GM20000 (cell line): ENCODE measurements around the gene LRRN2.
"Not testable (repeated sequence)": the region's sequence is repeated elsewhere in the genome, so short reads cannot be mapped to it uniquely, and the experiment has no call there.

Experiments
- DNase-seq: peaks from one replicate; pipeline ENCODE4 v3.0.0; 2012; ENCODE audit warnings: low spot score
- TF ChIP-seq, protein P1 (sequence below): IDR thresholded peaks from 2 replicates; pipeline ENCODE4 v1.5.1; 2012; ENCODE audit warnings: mild to moderate bottlenecking, control low read depth; ENCODE audit errors: extremely low read depth, missing control alignments

LRRN2 gene

DNA sequence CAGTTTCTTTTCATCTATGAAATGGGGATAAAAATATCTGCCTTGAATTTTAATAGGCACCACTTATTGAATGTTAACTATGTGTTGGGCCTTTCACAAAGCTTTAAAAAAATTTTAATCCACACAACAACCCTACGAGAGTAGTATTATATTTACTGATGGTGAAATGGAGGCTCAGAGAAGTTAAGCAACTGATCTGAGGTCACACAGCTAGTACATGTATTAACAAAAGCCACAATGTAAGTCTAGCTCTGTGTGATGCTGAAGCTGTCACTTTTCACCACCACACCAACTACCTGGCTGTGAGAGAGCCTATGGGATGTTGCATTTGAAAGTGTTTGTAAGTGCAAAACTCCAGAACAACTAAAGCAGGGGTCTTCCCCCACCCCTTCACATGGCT lies 44.1 kb downstream of the LRRN2 start:
- no peak for DNase-seq
- TF ChIP-seq, protein P1, sequence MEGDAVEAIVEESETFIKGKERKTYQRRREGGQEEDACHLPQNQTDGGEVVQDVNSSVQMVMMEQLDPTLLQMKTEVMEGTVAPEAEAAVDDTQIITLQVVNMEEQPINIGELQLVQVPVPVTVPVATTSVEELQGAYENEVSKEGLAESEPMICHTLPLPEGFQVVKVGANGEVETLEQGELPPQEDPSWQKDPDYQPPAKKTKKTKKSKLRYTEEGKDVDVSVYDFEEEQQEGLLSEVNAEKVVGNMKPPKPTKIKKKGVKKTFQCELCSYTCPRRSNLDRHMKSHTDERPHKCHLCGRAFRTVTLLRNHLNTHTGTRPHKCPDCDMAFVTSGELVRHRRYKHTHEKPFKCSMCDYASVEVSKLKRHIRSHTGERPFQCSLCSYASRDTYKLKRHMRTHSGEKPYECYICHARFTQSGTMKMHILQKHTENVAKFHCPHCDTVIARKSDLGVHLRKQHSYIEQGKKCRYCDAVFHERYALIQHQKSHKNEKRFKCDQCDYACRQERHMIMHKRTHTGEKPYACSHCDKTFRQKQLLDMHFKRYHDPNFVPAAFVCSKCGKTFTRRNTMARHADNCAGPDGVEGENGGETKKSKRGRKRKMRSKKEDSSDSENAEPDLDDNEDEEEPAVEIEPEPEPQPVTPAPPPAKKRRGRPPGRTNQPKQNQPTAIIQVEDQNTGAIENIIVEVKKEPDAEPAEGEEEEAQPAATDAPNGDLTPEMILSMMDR, result no peak

DNA sequence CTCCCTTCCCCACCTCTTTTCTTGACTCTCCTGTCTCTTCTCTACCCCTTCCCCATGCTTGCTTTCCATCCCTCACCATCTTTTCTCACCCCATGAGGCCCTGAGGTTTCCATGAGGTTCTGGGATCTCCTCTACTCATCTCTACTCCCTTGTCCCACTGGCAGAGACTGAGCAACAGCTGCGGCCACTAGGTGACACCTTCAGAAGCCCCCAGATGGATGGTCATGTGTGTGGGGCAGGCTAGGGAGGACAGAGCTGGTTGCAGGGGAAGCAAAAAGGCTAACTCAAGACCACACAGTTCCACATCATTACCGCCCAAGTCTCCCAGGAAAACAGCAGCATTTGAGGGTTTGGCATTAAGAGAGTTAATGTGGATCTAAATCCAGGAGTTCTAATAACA lies 45.0 kb downstream of the LRRN2 start:
- TF ChIP-seq, protein P1, result no peak
- DNase-seq, result no peak

DNA sequence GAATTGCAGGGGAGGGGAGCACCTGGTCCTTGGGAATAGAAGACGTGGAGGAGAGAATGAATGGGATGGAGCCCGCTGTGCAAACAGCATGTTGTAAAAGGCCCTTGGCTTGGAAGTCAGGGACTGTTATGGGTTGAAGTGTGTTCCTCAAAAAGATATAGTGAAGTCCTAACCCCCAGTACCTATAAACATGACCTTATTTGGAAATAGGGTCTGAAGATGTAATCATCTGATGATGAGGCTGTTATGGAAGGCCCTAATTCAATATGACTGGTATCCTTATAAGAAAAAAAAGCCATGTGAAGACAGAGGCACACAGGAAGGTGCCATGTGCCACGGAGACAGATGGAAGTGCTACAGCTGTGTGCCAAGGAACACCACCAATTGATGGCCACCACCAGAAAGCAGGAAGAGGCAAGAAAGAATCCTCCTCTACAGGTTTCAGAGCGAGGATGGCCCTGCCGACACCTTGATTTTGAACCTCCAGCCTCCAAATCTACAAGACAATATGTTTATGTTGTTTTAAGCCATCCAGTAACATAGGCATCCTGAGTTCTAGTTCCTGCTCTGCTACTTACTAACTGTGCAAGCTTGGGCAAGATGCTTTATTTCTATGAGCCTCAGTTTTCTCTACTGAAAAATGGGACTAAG lies 51.2 kb downstream of the LRRN2 start:
- TF ChIP-seq, protein P1, result no peak
- DNase-seq, result no peak

DNA sequence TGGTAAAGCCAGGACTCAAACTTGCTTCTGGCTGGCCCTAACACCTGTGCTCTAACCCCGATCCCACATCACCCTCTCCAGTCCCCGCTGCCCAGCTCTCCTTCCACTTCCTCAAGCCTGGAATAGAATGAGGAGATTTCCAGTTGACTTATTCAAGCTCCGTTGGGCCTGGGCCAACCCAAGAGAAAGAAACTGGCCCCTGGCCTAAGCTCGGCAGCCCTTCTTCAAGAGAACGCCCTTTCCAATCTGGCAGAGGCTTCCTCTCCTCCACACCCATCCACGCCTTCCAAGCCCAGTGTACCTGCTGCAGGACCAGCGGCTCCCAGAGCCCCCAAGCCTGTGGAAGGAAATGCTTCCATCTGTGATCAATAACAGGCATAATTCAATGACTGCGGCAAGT lies 51.9 kb downstream of the LRRN2 start:
- TF ChIP-seq, protein P1, result no peak
- DNase-seq, result no peak

DNA sequence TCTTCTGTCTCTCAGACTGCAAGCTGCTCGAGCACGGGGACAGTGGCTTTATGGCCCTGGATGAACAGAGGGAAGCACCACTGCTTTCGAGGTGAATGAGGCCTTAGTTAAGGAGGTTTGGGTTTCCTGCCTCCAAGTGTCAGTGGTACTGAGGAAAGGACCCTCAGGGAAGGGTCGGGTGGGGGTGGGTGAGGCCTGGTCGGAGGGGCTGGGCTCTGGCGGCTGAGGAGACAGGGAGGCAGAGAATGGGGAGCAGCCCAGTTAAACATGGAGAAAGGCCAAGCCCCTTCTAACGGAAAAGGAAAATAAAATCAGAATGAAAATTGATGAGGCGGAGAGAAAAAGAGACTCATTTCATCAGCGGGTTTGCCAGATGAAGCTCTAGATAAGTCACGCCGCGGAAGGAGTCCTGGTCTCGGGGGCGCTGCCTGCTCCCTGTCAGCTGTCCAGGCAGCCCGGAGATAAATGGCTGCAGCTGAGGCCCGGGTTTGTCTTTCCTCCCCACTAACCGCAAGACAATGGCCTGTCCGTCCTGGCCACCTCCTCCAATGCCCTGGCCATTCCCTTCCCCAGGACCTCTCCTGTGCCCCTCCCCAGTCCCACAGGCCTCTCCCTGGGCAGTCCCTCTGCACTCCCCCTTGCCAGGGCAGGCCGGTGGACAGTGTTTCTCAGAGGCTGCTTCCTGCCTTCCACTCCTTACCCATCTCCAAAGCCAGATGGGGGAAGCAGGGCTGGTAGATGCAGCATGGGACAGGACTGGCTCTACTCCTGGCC lies 55.2 kb downstream of the LRRN2 start:
- DNase-seq, result no peak

DNA sequence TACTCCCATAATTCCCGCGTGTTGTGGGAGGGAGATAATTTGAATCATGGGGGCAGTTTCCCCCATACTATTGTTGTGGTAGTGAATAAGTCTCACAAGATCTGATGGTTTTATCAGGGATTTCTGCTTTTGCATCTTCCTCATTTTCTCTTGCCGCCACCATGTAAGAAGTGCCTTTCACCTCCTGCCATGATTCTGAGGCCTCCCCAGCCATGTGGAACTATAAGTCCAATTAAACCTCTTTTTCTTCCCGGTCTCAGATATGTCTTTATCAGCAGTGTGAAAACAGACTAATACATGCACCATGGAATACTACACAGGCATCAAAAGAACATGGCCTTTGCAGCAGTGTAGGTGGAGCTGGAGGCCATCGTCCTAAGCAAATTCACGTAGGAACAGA lies 56.1 kb downstream of the LRRN2 start:
- not testable (repeated sequence) for DNase-seq

More for the DNA sequence above, 55.2 kb downstream of the LRRN2 start:
- TF ChIP-seq, protein P1, result no peak

DNA sequence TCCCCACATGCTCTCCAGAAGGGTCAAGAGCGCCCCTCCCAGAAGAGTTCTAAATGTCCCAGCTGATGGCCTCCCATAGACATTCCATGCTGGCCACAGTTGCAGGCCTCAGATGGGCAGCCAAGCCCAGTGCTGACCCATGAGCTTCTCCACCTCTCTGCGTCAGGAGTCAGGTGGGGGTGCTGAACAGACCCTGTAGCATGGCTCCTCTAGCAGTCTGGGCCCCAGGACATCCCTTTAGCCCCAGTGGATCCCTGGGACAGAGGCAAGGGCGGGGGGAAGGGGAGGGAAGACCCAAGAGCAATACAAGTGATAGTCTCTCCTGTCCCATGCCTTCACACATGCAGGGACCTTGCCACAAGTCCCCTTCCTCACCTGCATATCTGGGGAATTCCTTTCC lies 56.7 kb downstream of the LRRN2 start:
- TF ChIP-seq, protein P1, result no peak
- DNase-seq, result no peak
